Measurements from ENCODE around the gene RELB.
"Not testable (repeated sequence)": the region's sequence is repeated elsewhere in the genome, so short reads cannot be mapped to it uniquely, and the experiment has no call there.

The RELB gene

DNA sequence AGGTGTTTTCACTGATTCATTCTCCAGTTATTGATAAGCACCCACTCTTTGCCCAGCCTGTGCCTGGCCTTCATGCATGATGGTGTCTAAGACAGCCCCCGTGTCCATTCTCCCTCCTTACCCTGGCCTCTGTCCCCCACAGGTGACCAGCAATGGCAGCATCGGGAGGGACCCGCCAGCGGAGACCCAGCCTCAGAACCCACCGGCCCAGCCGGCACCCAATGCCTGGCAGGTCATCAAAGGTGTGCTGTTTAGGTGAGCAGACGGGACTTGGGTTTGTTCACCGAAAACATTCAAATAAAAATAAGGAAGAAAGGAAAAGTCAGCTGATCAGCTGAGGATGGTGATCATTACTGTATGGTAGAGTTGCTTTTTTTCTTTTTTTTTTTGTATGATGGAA, 39.4 kb upstream of the RELB start:
- Histone ChIP-seq H4K20me1 (peaks cover 67% of the 10 kb centered on the region), H3K27me3 (no peaks in the 10 kb centered on the region), H3K27ac (0 out of 2 replicates have a peak overlapping the region, but pooled peaks have one; percentile 53), H3K4me2 (no peak overlapping the region), H3K4me3 (no peak overlapping the region), H3K9me3 (no peaks in the 10 kb centered on the region), H3K36me3 (peaks cover 85% of the 10 kb centered on the region), H3K4me1 (peaks cover 39% of the 10 kb centered on the region), H3K9ac (peak overlapping the region; percentile 67)
- TF ChIP-seq Cebpa-rat (IDR thresholded peaks at IDR 0.05) = no peak

DNA sequence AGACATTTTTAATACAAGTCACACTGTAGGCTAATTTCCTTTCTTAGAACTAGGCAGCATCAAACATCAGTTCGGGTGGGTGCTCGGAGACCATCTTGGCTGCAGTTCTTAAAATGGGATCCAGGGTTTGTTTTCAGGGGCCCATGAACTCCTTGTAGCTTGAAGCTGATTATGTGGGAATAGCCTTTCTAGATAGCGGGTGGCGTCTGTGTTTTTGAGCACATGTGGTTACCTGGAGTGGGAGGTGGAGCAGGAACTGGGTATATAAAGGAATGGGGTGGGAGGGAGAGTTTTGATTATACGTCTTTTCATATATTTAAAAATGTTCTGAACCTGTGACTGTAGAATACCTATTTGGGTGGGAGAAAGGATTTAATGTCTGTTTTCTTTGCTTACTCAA, 33.1 kb upstream of the RELB start:
- Histone ChIP-seq H3K36me3 (peaks cover 90% of the 10 kb centered on the region), H3K4me1 (no peaks in the 10 kb centered on the region), H3K4me2 (no peak overlapping the region), H3K27ac (no peak overlapping the region), H3K27me3 (no peaks in the 10 kb centered on the region), H3K4me3 (no peak overlapping the region), H3K9me3 (no peaks in the 10 kb centered on the region), H4K20me1 (peaks cover 45% of the 10 kb centered on the region), H3K9ac (no peak overlapping the region)
- no peak for TF ChIP-seq Cebpa-rat (IDR thresholded peaks at IDR 0.05)

- Histone ChIP-seq H3K27me3 (no peaks in the 10 kb centered on the region), H3K4me2 (no peak overlapping the region), H3K27ac (no peak overlapping the region), H4K20me1 (peaks cover 45% of the 10 kb centered on the region), H3K4me1 (no peaks in the 10 kb centered on the region), H3K9me3 (no peaks in the 10 kb centered on the region), H3K36me3 (peaks cover 91% of the 10 kb centered on the region), H3K4me3 (no peak overlapping the region), H3K9ac (no peak overlapping the region)
- TF ChIP-seq Cebpa-rat (IDR thresholded peaks at IDR 0.05) = no peak
Measured at GRCh38 chr19:44968670-44969069, 32.6 kb upstream of the RELB start.

DNA sequence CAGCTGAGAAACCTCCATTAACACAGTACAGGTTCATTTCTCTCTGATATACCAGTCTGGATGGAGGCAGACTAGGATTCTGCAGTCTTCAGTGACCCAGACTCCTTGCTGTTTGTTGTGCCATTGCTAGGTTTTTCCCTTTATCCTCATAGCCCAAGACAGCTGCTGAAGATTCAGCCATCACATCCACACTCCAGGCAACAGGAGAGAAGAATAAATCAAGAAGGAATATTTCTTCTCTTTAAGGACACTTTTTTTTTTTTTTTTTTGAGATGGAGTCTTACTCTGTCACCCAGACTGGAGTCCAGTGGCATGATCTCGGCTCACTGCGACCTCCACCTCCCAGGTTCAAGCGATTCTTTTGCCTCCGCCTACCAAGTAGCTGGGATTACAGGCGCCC, 31.8 kb upstream of the RELB start:
- no peak for TF ChIP-seq Cebpa-rat (IDR thresholded peaks at IDR 0.05)
- no peaks in the 10 kb centered on the region for H3K4me1 ChIP-seq
- H3K4me2 ChIP-seq = no peak overlapping the region
- H3K27me3 ChIP-seq = no peaks in the 10 kb centered on the region
- no peak overlapping the region for H3K4me3 ChIP-seq
- H3K9me3 ChIP-seq = no peaks in the 10 kb centered on the region
- H4K20me1 ChIP-seq = peaks cover 41% of the 10 kb centered on the region
- no peak overlapping the region for H3K9ac ChIP-seq
- peaks cover 91% of the 10 kb centered on the region for H3K36me3 ChIP-seq
- no peak overlapping the region for H3K27ac ChIP-seq

GRCh38 chr19:44971451-44971850, 29.8 kb upstream of the RELB start:
- not testable (repeated sequence) for H3K9ac ChIP-seq, H3K4me1 ChIP-seq, H3K27ac ChIP-seq, H3K4me3 ChIP-seq, H3K9me3 ChIP-seq, H3K27me3 ChIP-seq, H3K4me2 ChIP-seq
- Histone ChIP-seq H4K20me1 (peaks cover 37% of the 10 kb centered on the region), H3K36me3 (peaks cover 91% of the 10 kb centered on the region)

- Histone ChIP-seq H3K27ac (no peak overlapping the region), H3K9ac (peak overlapping the region; percentile 33; the same call in 1 of the 2 replicates), H4K20me1 (peaks cover 31% of the 10 kb centered on the region), H3K9me3 (no peaks in the 10 kb centered on the region), H3K27me3 (no peaks in the 10 kb centered on the region), H3K36me3 (peaks cover 91% of the 10 kb centered on the region), H3K4me1 (no peaks in the 10 kb centered on the region), H3K4me2 (no peak overlapping the region), H3K4me3 (no peak overlapping the region)
- no peak for TF ChIP-seq Cebpa-rat (IDR thresholded peaks at IDR 0.05)
Measured at GRCh38 chr19:44972802-44973201, 28.5 kb upstream of the RELB start.

DNA sequence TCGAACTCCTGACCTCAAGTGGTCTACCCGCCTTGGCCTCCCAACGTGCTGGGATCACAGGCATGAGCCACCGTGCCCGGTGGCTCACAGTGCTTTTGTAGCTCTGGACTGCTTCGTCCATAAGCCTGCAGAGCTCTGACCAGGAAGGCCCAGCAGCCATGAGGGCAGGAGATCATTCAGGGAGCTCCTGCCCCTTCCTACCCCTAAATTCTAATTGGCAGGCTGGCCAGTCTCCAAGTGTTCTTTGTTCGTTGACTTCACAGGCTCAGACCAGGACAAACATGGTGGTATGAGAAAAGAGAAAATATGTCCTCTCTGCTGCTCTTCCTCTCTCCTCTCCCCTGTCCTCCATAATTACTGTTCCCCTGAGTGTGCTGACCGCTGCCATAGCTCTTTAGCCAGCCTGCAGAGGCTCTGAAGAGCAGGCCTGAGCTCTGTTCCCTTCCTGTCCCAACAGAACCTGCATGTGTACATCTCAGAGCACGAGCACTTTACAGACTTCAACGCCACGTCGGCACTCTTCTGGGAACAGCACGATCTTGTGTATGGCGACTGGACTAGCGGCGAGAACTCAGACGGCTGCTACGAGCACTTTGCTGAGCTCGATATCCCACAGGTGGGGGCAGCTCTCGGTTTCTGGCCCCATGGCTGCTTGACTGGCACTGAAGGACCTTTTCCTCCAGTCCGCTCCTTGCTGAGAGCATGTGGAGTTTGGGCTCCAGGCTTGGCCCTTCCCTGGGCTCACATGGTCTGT, 27.1 kb upstream of the RELB start:
- Histone ChIP-seq H3K4me1 (no peaks in the 10 kb centered on the region), H3K4me3 (no peak overlapping the region), H3K4me2 (no peak overlapping the region), H3K9me3 (no peaks in the 10 kb centered on the region), H3K9ac (no peak overlapping the region), H3K36me3 (peaks cover 91% of the 10 kb centered on the region), H4K20me1 (peaks cover 18% of the 10 kb centered on the region), H3K27ac (no peak overlapping the region), H3K27me3 (no peaks in the 10 kb centered on the region)
- no peak for TF ChIP-seq Cebpa-rat (IDR thresholded peaks at IDR 0.05)

- H3K27ac ChIP-seq = no peak overlapping the region
- H4K20me1 ChIP-seq = peaks cover 18% of the 10 kb centered on the region; the same call in 1 of the 2 replicates
- no peak overlapping the region for H3K4me3 ChIP-seq
- no peak overlapping the region for H3K9ac ChIP-seq
- no peaks in the 10 kb centered on the region for H3K9me3 ChIP-seq
- no peaks in the 10 kb centered on the region for H3K27me3 ChIP-seq
- H3K4me1 ChIP-seq = no peaks in the 10 kb centered on the region
- peaks cover 93% of the 10 kb centered on the region for H3K36me3 ChIP-seq
- no peak for TF ChIP-seq Cebpa-rat (IDR thresholded peaks at IDR 0.05)
- H3K4me2 ChIP-seq = no peak overlapping the region
Measured at GRCh38 chr19:44974857-44975256, 26.4 kb upstream of the RELB start.

GRCh38 chr19:44975444-44975843, 25.8 kb upstream of the RELB start:
- Histone ChIP-seq H3K27me3 (no peaks in the 10 kb centered on the region), H3K9me3 (no peaks in the 10 kb centered on the region), H3K36me3 (peaks cover 93% of the 10 kb centered on the region), H3K4me2 (no peak overlapping the region), H3K4me3 (no peak overlapping the region), H3K4me1 (no peaks in the 10 kb centered on the region), H3K9ac (no peak overlapping the region), H4K20me1 (peaks cover 19% of the 10 kb centered on the region; the same call in 1 of the 2 replicates), H3K27ac (no peak overlapping the region)
- no peak for TF ChIP-seq Cebpa-rat (IDR thresholded peaks at IDR 0.05)

GRCh38 chr19:44984005-44984404, 17.3 kb upstream of the RELB start:
- H3K4me2 ChIP-seq = no peak overlapping the region
- no peak overlapping the region for H3K27ac ChIP-seq
- H4K20me1 ChIP-seq = peaks cover 38% of the 10 kb centered on the region
- H3K9me3 ChIP-seq = no peaks in the 10 kb centered on the region
- no peak overlapping the region for H3K9ac ChIP-seq
- peaks cover 98% of the 10 kb centered on the region for H3K36me3 ChIP-seq
- TF ChIP-seq Cebpa-rat (IDR thresholded peaks at IDR 0.05) = no peak
- no peaks in the 10 kb centered on the region for H3K27me3 ChIP-seq
- H3K4me1 ChIP-seq = no peaks in the 10 kb centered on the region
- H3K4me3 ChIP-seq = no peak overlapping the region
